Embryonic facial prominence (tissue), 1 donor: ENCODE data around the gene MAPK10.
"Not testable (repeated sequence)": the region's sequence is repeated elsewhere in the genome, so short reads cannot be mapped to it uniquely, and the experiment has no call there.

Experiments used
- DNase-seq: peaks from one replicate; pipeline ENCODE4 v3.0.0-alpha.2; 2016; ENCODE audit errors: extremely low spot score

MAPK10 gene

GRCh38 chr4:86035688-86036087, 324.2 kb downstream of the MAPK10 start:
- no peak for DNase-seq

GRCh38 chr4:86034616-86035015, 325.2 kb downstream of the MAPK10 start:
- no peak for DNase-seq

GRCh38 chr4:86033171-86033570, 326.7 kb downstream of the MAPK10 start:
- no peak for DNase-seq

GRCh38 chr4:86032476-86033022, 327.3 kb downstream of the MAPK10 start:
- no peak for DNase-seq

GRCh38 chr4:86031927-86032326, 327.9 kb downstream of the MAPK10 start:
- DNase-seq: no peak

- no peak for DNase-seq
These were observed 333.1 kb downstream of the MAPK10 start for GRCh38 chr4:86026720-86027119.

GRCh38 chr4:86021671-86022070, 338.2 kb downstream of the MAPK10 start:
- DNase-seq: not testable (repeated sequence)

GRCh38 chr4:86019906-86020305, 339.9 kb downstream of the MAPK10 start:
- DNase-seq: no peak

GRCh38 chr4:86019362-86019761, 340.5 kb downstream of the MAPK10 start:
- no peak for DNase-seq

- DNase-seq: no peak
These were observed 344.2 kb downstream of the MAPK10 start for GRCh38 chr4:86015412-86016350.

GRCh38 chr4:86014599-86014998, 345.3 kb downstream of the MAPK10 start:
- no peak for DNase-seq

- DNase-seq: no peak
These were observed 346.2 kb downstream of the MAPK10 start for GRCh38 chr4:86013621-86014020.

GRCh38 chr4:86011117-86011516, 348.7 kb downstream of the MAPK10 start:
- DNase-seq: no peak

GRCh38 chr4:86007042-86007441, 352.8 kb downstream of the MAPK10 start:
- no peak for DNase-seq

GRCh38 chr4:86006057-86006456, 353.8 kb downstream of the MAPK10 start:
- no peak for DNase-seq

- DNase-seq: no peak
These were observed 355.8 kb downstream of the MAPK10 start for GRCh38 chr4:86004030-86004429.

- no peak for DNase-seq
These were observed 358.3 kb downstream of the MAPK10 start for GRCh38 chr4:86001591-86001990.

- no peak for DNase-seq
These were observed 364.5 kb downstream of the MAPK10 start for GRCh38 chr4:85995361-85995760.

- no peak for DNase-seq
These were observed 365.3 kb downstream of the MAPK10 start for GRCh38 chr4:85994576-85994975.

- no peak for DNase-seq
These were observed 366.2 kb downstream of the MAPK10 start for GRCh38 chr4:85993641-85994040.

- DNase-seq: no peak
These were observed 373.6 kb downstream of the MAPK10 start for GRCh38 chr4:85986266-85986665.

- DNase-seq: no peak
These were observed 380.6 kb downstream of the MAPK10 start for GRCh38 chr4:85979276-85979675.

GRCh38 chr4:85970535-85970934, 389.3 kb downstream of the MAPK10 start:
- DNase-seq: no peak
